Body of pancreas (tissue), 4 donors: ENCODE measurements around the gene DNM2. TPM values are rescaled to one million over a fixed set of nuclear protein-coding genes. Genes with fewer than 3 reads are reported as not detected.

Source experiments
- ATAC-seq: fragments of 150-250 bp; one replicate; pipeline ENCODE4 v1.9.1; 2016
- DNase-seq, 4 donors: peaks; one replicate each; pipeline ENCODE4 v3.0.0-alpha.2; 2019
- H3K27ac ChIP-seq, 4 donors: fragments of 200-600 bp; sonication (generic); 1 replicate in 3 of 4; 2 replicates in 1 of 4; pipeline versions ENCODE4 v1.5.1 to v1.6.1; 2016 to 2019; ENCODE audit warnings: mild to moderate bottlenecking in 1 of 4, mixed read lengths in 1 of 4, moderate library complexity in 1 of 4
- H3K27me3 ChIP-seq, 2 donors: fragments of 200-600 bp; sonication (generic); one replicate each; pipeline ENCODE4 v1.6.0; 2016; ENCODE audit warnings: mild to moderate bottlenecking in 1 of 2
- H3K36me3 ChIP-seq, 2 donors: fragments of 200-600 bp; sonication (generic); replicated peaks in 1 of 2; 2 replicates each; pipeline ENCODE4 v1.5.1; 2016; ENCODE audit warnings: low read depth in 2 of 2; ENCODE audit not compliant: insufficient read depth in 1 of 2
- H3K4me1 ChIP-seq: fragments of 200-600 bp; sonication (generic); one replicate; pipeline ENCODE4 v1.6.0; 2016
- H3K4me3 ChIP-seq, 2 donors: fragments of 200-600 bp; sonication (generic); 1 replicate in 1 of 2; 2 replicates in 1 of 2; pipeline ENCODE4 v1.5.1; 2016 to 2019
- H3K9me3 ChIP-seq, 3 donors: fragments of 200-600 bp; sonication (generic); 1 replicate in 2 of 3; 2 replicates in 1 of 3; pipeline ENCODE4 v1.5.1; 2016
- CTCF ChIP-seq, 7 experiments: fragments of 450-650 bp in 4 of 7; fragments of 200-600 bp in 3 of 7; sonication (generic) in 3 of 7; IDR thresholded peaks; one replicate each; pipeline ENCODE4 v1.5.1; 2016 to 2019; ENCODE audit warnings: antibody characterized with exemption in 7 of 7
- POLR2A ChIP-seq, 3 donors: fragments of 450-650 bp; IDR thresholded peaks; one replicate each; pipeline ENCODE4 v1.6.1; 2016; ENCODE audit warnings: antibody characterized with exemption in 3 of 3, mild to moderate bottlenecking in 2 of 3
- WGBS, 2 donors: methylation state at CpG; one replicate each; pipeline ENCODE4 v1.1.5; 2017; 5-methylcytosine and 5-hydroxymethylcytosine counted together
- intact Hi-C: fragments of 100-400 bp; cut with DNase I; formaldehyde crosslinking; loops from one replicate; pipeline ENCODE4 v1.15.1; 2023
- total RNA-seq, 2 donors: library from RNA; depleted of rRNA; stranded (reverse); fragments of >200 nt; gene quantifications; one replicate each; pipeline ENCODE4 v1.1.0, GENCODE V29; 2016

The DNM2 gene
- total RNA-seq, 2 donors from 2014 or later = 98.6 to 158 TPM

GRCh38 chr19:10805065-10805757 lies 87.3 kb downstream of the DNM2 start:
- TF ChIP-seq POLR2A (IDR thresholded peaks at IDR 0.05) = no peak
- TF ChIP-seq CTCF (IDR thresholded peaks at IDR 0.05) = no peak
- Histone ChIP-seq H3K4me1 (no peaks in the 10 kb centered on the region), H3K9me3 (no peaks in the 10 kb centered on the region), H3K27ac (no peak overlapping the region), H3K27me3 (no peaks in the 10 kb centered on the region), H3K4me3 (no peak overlapping the region), H3K36me3 (peaks cover 18 to 36% of the 10 kb centered on the region in 2 donors)
- ATAC-seq (no peak), DNase-seq (peak in 1 of 4 donors; percentile 25)
- intact Hi-C loops = no loop called here
- WGBS, 2 donors = 77 to 94% methylated on average over 9 to 11 of the region's 11 CpGs

- no peak for TF ChIP-seq CTCF (IDR thresholded peaks at IDR 0.05)
- no peak for TF ChIP-seq POLR2A (IDR thresholded peaks at IDR 0.05)
- 83 to 97% methylated on average over 6 to 11 of the region's 11 CpGs for WGBS, 2 donors
- Histone ChIP-seq H3K4me1 (no peaks in the 10 kb centered on the region), H3K27ac (no peak overlapping the region), H3K9me3 (no peaks in the 10 kb centered on the region), H3K4me3 (no peak overlapping the region), H3K27me3 (no peaks in the 10 kb centered on the region), H3K36me3 (peaks cover 18 to 36% of the 10 kb centered on the region in 2 donors)
- ATAC-seq (no peak), DNase-seq (no peak)
- intact Hi-C loops = no loop called here
Measured at GRCh38 chr19:10805758-10806247, 87.9 kb downstream of the DNM2 start.

GRCh38 chr19:10808937-10809649 lies 91.2 kb downstream of the DNM2 start:
- WGBS, 2 donors = 74 to 87% methylated on average over 6 to 10 of the region's 10 CpGs

GRCh38 chr19:10809651-10810285 lies 91.9 kb downstream of the DNM2 start:
- Histone ChIP-seq H3K27me3 (no peaks in the 10 kb centered on the region), H3K27ac (no peak overlapping the region), H3K36me3 (peaks cover 4 to 21% of the 10 kb centered on the region in 2 donors), H3K4me3 (no peak overlapping the region), H3K9me3 (no peaks in the 10 kb centered on the region), H3K4me1 (no peaks in the 10 kb centered on the region)
- TF ChIP-seq CTCF (IDR thresholded peaks at IDR 0.05) = no peak
- TF ChIP-seq POLR2A (IDR thresholded peaks at IDR 0.05) = no peak
- intact Hi-C loops = no loop called here
- DNase-seq (peak in 1 of 4 donors; percentile 47), ATAC-seq (no peak)
- 79 to 93% methylated on average over 10 to 14 of the region's 15 CpGs for WGBS, 2 donors

More at GRCh38 chr19:10808937-10809649, 91.2 kb downstream of the DNM2 start:
- ATAC-seq (no peak), DNase-seq (no peak)
- H3K4me3 ChIP-seq = no peak overlapping the region
- H3K36me3 ChIP-seq = peaks cover 4 to 20% of the 10 kb centered on the region in 2 donors
- TF ChIP-seq CTCF (IDR thresholded peaks at IDR 0.05) (no peak), POLR2A (IDR thresholded peaks at IDR 0.05) (no peak)
- intact Hi-C loops = no loop called here
- no peaks in the 10 kb centered on the region for H3K27me3 ChIP-seq
- H3K4me1 ChIP-seq = no peaks in the 10 kb centered on the region
- H3K9me3 ChIP-seq = no peaks in the 10 kb centered on the region
- H3K27ac ChIP-seq = no peak overlapping the region
